Myocyte (in vitro differentiated cells): ENCODE measurements around the gene WDR3. TPM values are rescaled to one million over a fixed set of nuclear protein-coding genes. Genes with fewer than 3 reads are reported as not detected.

Experiments used
- total RNA-seq: library from RNA; depleted of rRNA; stranded (reverse); fragments of >200 nt; gene quantifications from 2 replicates; pipeline ENCODE4 v1.2.3, GENCODE V29; 2014

Gene WDR3
- total RNA-seq, 1 donor from 2014 or later: 22.0 TPM

Other genes with a start within 250 kb of the WDR3 start
- gene GDAP2, start 118 bp upstream of the WDR3 start, total RNA-seq: 11.4 and 16.3 TPM in 2 replicates